HG02884 (cell line): ENCODE measurements around the gene ARL2BP.

ENCODE experiments used
- ATAC-seq: cut with Tn5 transposase; IDR thresholded peaks from one replicate; pipeline ENCODE4 v1.9.1; 2021; ENCODE audit warnings: mild to moderate bottlenecking, moderate library complexity; ENCODE audit not compliant: unreplicated experiment

ARL2BP gene

GRCh38 chr16:57235128-57236021, 9.7 kb upstream of the ARL2BP start:
- no peak for ATAC-seq

GRCh38 chr16:57236022-57236350, 9.1 kb upstream of the ARL2BP start:
- no peak for ATAC-seq

- ATAC-seq = no peak
Measured at GRCh38 chr16:57238682-57239081, 6.4 kb upstream of the ARL2BP start.

GRCh38 chr16:57239107-57239506, 6.0 kb upstream of the ARL2BP start:
- no peak for ATAC-seq

DNA sequence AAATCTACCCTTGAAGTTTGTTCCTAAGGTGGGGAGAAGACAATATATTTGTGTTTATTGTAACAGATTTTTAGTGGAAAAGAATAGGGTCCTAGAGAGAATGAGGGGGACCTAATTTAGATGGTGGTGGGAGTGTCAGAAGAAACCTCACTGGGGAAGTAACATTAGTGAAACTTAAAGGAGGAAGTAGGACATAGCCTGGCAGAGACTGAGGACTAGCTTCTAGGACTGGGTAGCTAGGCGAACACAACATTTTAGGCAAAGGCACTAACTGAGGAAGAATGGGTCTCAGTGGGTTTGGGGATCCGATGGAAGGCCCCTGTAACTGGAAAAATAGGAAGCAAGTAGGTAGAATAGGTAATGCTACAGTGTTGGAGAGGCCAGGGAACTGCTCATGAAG, 4.2 kb upstream of the ARL2BP start:
- ATAC-seq = no peak

DNA sequence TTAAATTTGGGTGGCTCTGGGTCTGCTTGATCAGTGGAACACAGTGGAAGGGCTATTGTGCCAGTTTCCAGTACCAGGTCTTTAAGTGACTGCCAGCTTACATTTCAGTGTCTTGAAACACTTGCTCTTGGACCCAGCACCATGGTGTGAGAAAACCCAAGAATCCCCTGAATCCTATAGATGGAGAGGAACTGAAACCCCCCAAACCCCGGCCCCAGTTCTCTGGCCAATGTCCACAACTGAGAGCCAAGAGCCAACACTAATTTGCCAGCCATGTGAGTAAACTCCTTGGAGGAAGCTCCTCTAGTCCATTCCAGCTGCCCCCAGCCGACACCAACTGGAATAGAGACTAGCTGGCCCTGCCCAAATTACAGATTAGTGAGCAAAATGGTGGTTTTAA, 2.4 kb upstream of the ARL2BP start:
- ATAC-seq = no peak

GRCh38 chr16:57244463-57244766, 644 bp upstream of the ARL2BP start:
- ATAC-seq = peak; percentile 31

GRCh38 chr16:57245472-57246113, 534 bp downstream of the ARL2BP start:
- ATAC-seq = peak; percentile 30

- ATAC-seq = no peak
Measured at GRCh38 chr16:57251352-57251751, 6.3 kb downstream of the ARL2BP start.

DNA sequence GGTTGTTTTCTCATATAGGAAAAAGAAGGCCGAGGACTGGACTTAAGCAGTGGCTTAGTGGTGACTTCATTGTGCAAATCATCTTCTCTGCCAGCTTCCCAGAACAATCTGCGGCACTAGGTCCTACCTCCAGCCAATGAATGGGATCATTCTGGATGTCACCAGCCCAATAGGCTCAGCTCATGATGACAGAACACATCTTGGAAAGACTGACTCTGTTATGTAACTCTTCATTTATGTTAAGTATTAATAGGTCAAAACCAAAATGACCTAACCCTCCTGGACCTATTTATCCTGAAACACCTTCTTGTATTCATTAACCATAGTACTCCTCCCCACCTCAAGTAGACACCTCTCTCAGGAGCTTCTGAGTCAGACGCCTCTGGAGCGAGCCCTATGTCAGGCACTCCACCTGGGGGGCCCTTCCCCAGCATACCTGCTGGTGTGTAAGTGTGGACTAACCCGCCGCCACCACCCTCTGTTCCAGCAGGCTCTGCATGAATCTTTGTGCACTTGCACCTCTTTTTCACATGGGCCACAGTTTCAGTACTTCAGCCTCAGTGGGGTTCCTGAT, 7.2 kb downstream of the ARL2BP start:
- no peak for ATAC-seq

DNA sequence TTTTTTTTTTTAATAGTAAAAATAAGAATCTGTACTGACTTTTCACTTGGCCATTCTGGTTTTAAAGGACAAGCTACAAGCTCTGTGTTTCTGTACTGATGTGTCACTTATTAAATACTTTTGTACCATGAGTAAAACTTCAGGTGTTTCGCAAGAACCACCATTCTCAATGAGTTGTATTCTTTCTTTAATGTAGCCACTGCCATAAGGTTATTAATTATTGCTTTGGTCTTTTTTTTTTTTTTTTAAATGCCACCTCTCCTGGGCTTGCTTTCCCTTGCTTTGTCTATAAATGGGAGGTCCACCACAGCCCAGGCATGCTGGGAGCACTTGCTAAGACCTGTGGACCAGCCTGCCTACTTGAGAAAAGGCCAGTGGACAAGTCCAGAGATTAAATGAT, 8.4 kb downstream of the ARL2BP start:
- no peak for ATAC-seq

- no peak for ATAC-seq
Measured at GRCh38 chr16:57255686-57256415, 10.8 kb downstream of the ARL2BP start.

GRCh38 chr16:57256601-57257395, 11.7 kb downstream of the ARL2BP start:
- ATAC-seq = no peak

- no peak for ATAC-seq
Measured at GRCh38 chr16:57257455-57258070, 12.5 kb downstream of the ARL2BP start.

- ATAC-seq = no peak
Measured at GRCh38 chr16:57258226-57258909, 13.3 kb downstream of the ARL2BP start.

DNA sequence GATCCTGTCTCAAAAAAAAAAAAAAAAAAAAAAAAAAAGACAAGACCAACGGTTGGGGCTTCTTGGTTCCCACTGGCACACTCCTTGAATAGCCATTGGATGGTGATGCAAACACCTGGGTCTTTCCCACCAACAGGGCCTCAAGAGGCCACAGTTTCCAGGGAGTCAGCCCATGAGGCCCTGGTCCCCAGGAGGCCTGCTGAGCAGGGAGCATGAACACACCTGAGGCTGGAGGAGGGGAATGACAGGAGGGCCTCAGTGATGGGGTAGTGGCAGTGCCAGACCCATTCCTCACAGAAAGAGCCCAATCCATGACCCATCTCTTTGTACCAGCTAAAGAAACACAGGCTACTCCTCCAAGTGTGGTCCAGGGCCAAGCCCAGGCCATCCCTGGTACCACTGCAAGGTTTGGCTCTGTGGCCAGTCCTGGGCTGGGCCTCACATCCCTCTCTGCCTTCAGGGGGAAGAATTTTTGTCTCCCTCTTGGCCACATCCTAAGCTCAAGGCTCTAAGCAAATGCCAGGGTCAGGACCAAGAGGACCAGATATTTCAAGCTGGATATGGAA, 13.9 kb downstream of the ARL2BP start:
- no peak for ATAC-seq

GRCh38 chr16:57260294-57260929, 15.4 kb downstream of the ARL2BP start:
- ATAC-seq = no peak

DNA sequence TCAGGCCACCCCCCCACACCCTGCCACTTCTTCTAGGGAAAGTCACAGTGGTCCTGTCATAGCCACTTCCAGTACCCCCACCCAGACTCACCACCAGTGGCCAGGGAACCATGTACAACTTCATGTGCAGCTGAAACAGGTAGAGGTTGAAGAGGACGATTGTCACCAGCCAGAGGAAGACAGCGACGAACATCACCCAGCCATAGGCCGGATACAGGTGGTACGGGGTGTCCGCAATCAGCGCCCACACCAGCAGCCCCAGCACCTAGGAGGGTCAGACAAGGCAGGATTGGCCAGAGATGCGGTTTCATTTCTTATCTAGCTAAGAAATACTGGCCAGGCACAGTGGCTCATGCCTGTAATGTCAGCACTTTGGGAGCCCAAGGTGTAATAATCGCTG, 16.7 kb downstream of the ARL2BP start:
- no peak for ATAC-seq
